Aorta (tissue), 5 donors: Measurements from ENCODE around the gene SLC49A3. TPM values are rescaled to one million over a fixed set of nuclear protein-coding genes. Genes with fewer than 3 reads are reported as not detected.

Source experiments
- ATAC-seq: fragments of 200-7000 bp; cut with Tn5 transposase; one replicate; pipeline ENCODE4 v1.9.1; 2022; ENCODE audit warnings: moderate library complexity; ENCODE audit not compliant: low FRiP score
- DNase-seq, 2 donors: peaks; one replicate each; pipeline ENCODE4 v3.0.0-alpha.2; 2020
- H3K27ac ChIP-seq, 2 donors: one replicate each; pipeline ENCODE4 v1.5.1; 2013; ENCODE audit warnings: low read length in 2 of 2, mild to moderate bottlenecking in 2 of 2, moderate library complexity in 2 of 2, control low read depth in 1 of 2, inconsistent platforms in 1 of 2, low read depth in 1 of 2
- H3K27me3 ChIP-seq, 2 donors: one replicate each; pipeline ENCODE4 v1.6.1; 2013; ENCODE audit warnings: control low read depth in 1 of 2, low read length in 1 of 2, mild to moderate bottlenecking in 1 of 2, moderate library complexity in 1 of 2; ENCODE audit not compliant: insufficient read depth in 2 of 2, control insufficient read depth in 1 of 2
- H3K36me3 ChIP-seq, 2 donors: one replicate each; pipeline ENCODE4 v1.6.1; 2013; ENCODE audit warnings: control low read depth in 1 of 2, low read length in 1 of 2, mild to moderate bottlenecking in 1 of 2; ENCODE audit not compliant: insufficient read depth in 2 of 2, control insufficient read depth in 1 of 2
- H3K4me1 ChIP-seq, 2 donors: one replicate each; pipeline ENCODE4 v1.6.1; 2013; ENCODE audit warnings: low read length in 2 of 2, control low read depth in 1 of 2, mild to moderate bottlenecking in 1 of 2, moderate library complexity in 1 of 2; ENCODE audit not compliant: insufficient read depth in 2 of 2, control insufficient read depth in 1 of 2
- H3K4me3 ChIP-seq, 2 donors: one replicate each; pipeline ENCODE4 v1.5.1; 2013; ENCODE audit warnings: low read length in 2 of 2, control low read depth in 1 of 2, mild to moderate bottlenecking in 1 of 2
- H3K9me3 ChIP-seq: one replicate; pipeline ENCODE4 v1.6.1; 2013; ENCODE audit warnings: mild to moderate bottlenecking, low read length; ENCODE audit not compliant: control insufficient read depth
- WGBS, 2 donors: extraction: QIAGEN DNeasy Blood & Tissue Kit; methylation state at CpG; one replicate each; pipeline ENCODE4 v1.1.7; 2013; 5-methylcytosine and 5-hydroxymethylcytosine counted together
- intact Hi-C, 2 donors: fragments of 100-400 bp; cut with DNase I; formaldehyde crosslinking; loops; one replicate each; pipeline versions ENCODE4 v1.14.2 to v1.15.0; 2022
- polyA plus RNA-seq, 2 donors: library from polyadenylated mRNA; stranded (reverse); fragments of 200-250 nt; gene quantifications; one replicate each; pipeline ENCODE4 v1.2.3, GENCODE V29; 2013
- total RNA-seq, 2 donors: library from RNA; stranded (reverse); fragmentation: NEBNext Ultra II Directional; extraction: Animal tissue kit (Norgen Biotek cat#: 25700); gene quantifications; one replicate each; pipeline ENCODE4 v1.2.1, GENCODE V29; 2021
- donor health status: healthy with polysubstance abuse.
- donor health status: Bipolar disorder and iron deficiency.
- donor health status: DM: no; HTN: no; CAD: no.
- donor health status: DM: no; HTN: no; CAD: no.
- donor health status: DM: yes; HTN: yes; CAD: no.

SLC49A3 gene
- total and polyA plus RNA-seq, 4 donors, result 3.0 to 22.9 (median 15.4) TPM

- no peak for ATAC-seq
- intact Hi-C loops, result no loop called here
- no peaks in the 10 kb centered on the region for H3K4me1 ChIP-seq
- no peaks in the 10 kb centered on the region for H3K9me3 ChIP-seq
- WGBS, 2 donors, result 51 to 60% methylated on average over 17 of the region's 17 CpGs
- no peaks in the 10 kb centered on the region for H3K27me3 ChIP-seq
- DNase-seq, result peak; percentile 59 to 78
- no peak overlapping the region for H3K27ac ChIP-seq
- H3K4me3 ChIP-seq, result no peak overlapping the region
- H3K36me3 ChIP-seq, result no peaks in the 10 kb centered on the region
These were observed 8.4 kb downstream of the SLC49A3 start for GRCh38 chr4:680551-680927.

GRCh38 chr4:680091-680490 lies 8.9 kb downstream of the SLC49A3 start:
- DNase-seq (peak in 1 of 2 donors; percentile 44), ATAC-seq (no peak)
- intact Hi-C loops, result no loop called here
- no peaks in the 10 kb centered on the region for H3K4me1 ChIP-seq
- no peaks in the 10 kb centered on the region for H3K27me3 ChIP-seq
- H3K4me3 ChIP-seq, result no peak overlapping the region
- H3K27ac ChIP-seq, result no peak overlapping the region
- no peaks in the 10 kb centered on the region for H3K9me3 ChIP-seq
- 80 to 84% methylated on average over 9 of the region's 9 CpGs for WGBS, 2 donors
- H3K36me3 ChIP-seq, result no peaks in the 10 kb centered on the region

GRCh38 chr4:679629-680028 lies 9.3 kb downstream of the SLC49A3 start:
- H3K4me3 ChIP-seq, result no peak overlapping the region
- intact Hi-C loops, result loop anchor here in 1 of 2 donors (10.0 kb wide), 1 partner anchor 105 kb away; no protein-coding TSS in a partner anchor
- H3K36me3 ChIP-seq, result no peaks in the 10 kb centered on the region
- no peaks in the 10 kb centered on the region for H3K27me3 ChIP-seq
- ATAC-seq (no peak), DNase-seq (peak in 1 of 2 donors; percentile 43)
- H3K4me1 ChIP-seq, result no peaks in the 10 kb centered on the region
- WGBS, 2 donors, result 84 to 90% methylated on average over 11 of the region's 11 CpGs
- H3K9me3 ChIP-seq, result no peaks in the 10 kb centered on the region
- H3K27ac ChIP-seq, result no peak overlapping the region

GRCh38 chr4:679104-679481 lies 9.9 kb downstream of the SLC49A3 start:
- no peaks in the 10 kb centered on the region for H3K27me3 ChIP-seq
- no peak overlapping the region for H3K4me3 ChIP-seq
- intact Hi-C loops, result loop anchor here in 1 of 2 donors (10.0 kb wide), 1 partner anchor 106 kb away; no protein-coding TSS in a partner anchor
- H3K27ac ChIP-seq, result no peak overlapping the region
- DNase-seq (peak in 1 of 2 donors; percentile 49), ATAC-seq (no peak)
- WGBS, 2 donors, result 84 to 91% methylated on average over 12 to 13 of the region's 13 CpGs
- no peaks in the 10 kb centered on the region for H3K9me3 ChIP-seq
- no peaks in the 10 kb centered on the region for H3K4me1 ChIP-seq
- no peaks in the 10 kb centered on the region for H3K36me3 ChIP-seq

GRCh38 chr4:678331-679103 lies 10.4 kb downstream of the SLC49A3 start:
- Histone ChIP-seq H3K36me3 (no peaks in the 10 kb centered on the region), H3K9me3 (no peaks in the 10 kb centered on the region), H3K4me1 (no peaks in the 10 kb centered on the region), H3K27ac (no peak overlapping the region), H3K27me3 (no peaks in the 10 kb centered on the region), H3K4me3 (no peak overlapping the region)
- 72 to 75% methylated on average over 14 of the region's 14 CpGs for WGBS, 2 donors
- peak in 1 of 2 donors; percentile 47 for DNase-seq
- intact Hi-C loops, result loop anchor here in 1 of 2 donors (10.0 kb wide), 1 partner anchor 106 kb away; no protein-coding TSS in a partner anchor
- no peak for ATAC-seq

- H3K4me3 ChIP-seq, result no peak overlapping the region
- ATAC-seq (no peak), DNase-seq (peak in 1 of 2 donors; percentile 46)
- no peak overlapping the region for H3K27ac ChIP-seq
- H3K27me3 ChIP-seq, result no peaks in the 10 kb centered on the region
- H3K36me3 ChIP-seq, result no peaks in the 10 kb centered on the region
- no peaks in the 10 kb centered on the region for H3K4me1 ChIP-seq
- intact Hi-C loops, result loop anchor here in 1 of 2 donors (10.0 kb wide), 1 partner anchor 107 kb away; no protein-coding TSS in a partner anchor
- WGBS, 2 donors, result 62 to 69% methylated on average over 26 of the region's 26 CpGs
- H3K9me3 ChIP-seq, result no peaks in the 10 kb centered on the region
These were observed 11.3 kb downstream of the SLC49A3 start for GRCh38 chr4:677431-678293.

GRCh38 chr4:676871-677235 lies 12.1 kb downstream of the SLC49A3 start:
- 78% methylated on average over 8 of the region's 8 CpGs for WGBS, 2 donors

GRCh38 chr4:675980-676870 lies 12.7 kb downstream of the SLC49A3 start:
- intact Hi-C loops, result loop anchor here in 1 of 2 donors (10.0 kb wide), 1 partner anchor 109 kb away; no protein-coding TSS in a partner anchor
- DNase-seq, result peak in 1 of 2 donors; percentile 49
- Histone ChIP-seq H3K27ac (no peak overlapping the region), H3K36me3 (no peaks in the 10 kb centered on the region), H3K4me1 (no peaks in the 10 kb centered on the region), H3K27me3 (no peaks in the 10 kb centered on the region), H3K9me3 (no peaks in the 10 kb centered on the region), H3K4me3 (no peak overlapping the region)
- WGBS, 2 donors, result 66 to 70% methylated on average over 19 of the region's 19 CpGs
- no peak for ATAC-seq

More at GRCh38 chr4:676871-677235, 12.1 kb downstream of the SLC49A3 start:
- H3K4me3 ChIP-seq, result no peak overlapping the region
- no peaks in the 10 kb centered on the region for H3K4me1 ChIP-seq
- no peaks in the 10 kb centered on the region for H3K9me3 ChIP-seq
- intact Hi-C loops, result loop anchor here in 1 of 2 donors (10.0 kb wide), 1 partner anchor 108 kb away; no protein-coding TSS in a partner anchor
- ATAC-seq, result no peak
- DNase-seq, result peak in 1 of 2 donors; percentile 50
- H3K27ac ChIP-seq, result no peak overlapping the region
- no peaks in the 10 kb centered on the region for H3K36me3 ChIP-seq
- no peaks in the 10 kb centered on the region for H3K27me3 ChIP-seq
